HCT116 (cell line): ENCODE results near the gene SRPK2. TPM values are rescaled to one million over a fixed set of nuclear protein-coding genes. Genes with fewer than 3 reads are reported as not detected.
A peak's percentile ranks its signal among the peaks of the same experiment; 100 is the strongest.

ENCODE experiments used
- ATAC-seq: fragments of 200-7000 bp; cut with Tn5 transposase; 2 replicates; pipeline ENCODE4 v1.9.1; 2020; ENCODE audit warnings: mild to moderate bottlenecking, moderate library complexity
- BruUV-seq: library from RNA; stranded (reverse); fragments of 400-500 nt; replicated peaks from 2 replicates; lab custom pipeline; 2021; lab: Mats Ljungman, UMichigan
- CTCF ChIA-PET: fragments of 300-600 bp; sonication (Branson Sonifier 250); formaldehyde crosslinking; loops from one replicate; lab custom pipeline; 2021; ENCODE audit warnings: antibody characterized with exemption; lab: Charles Lee
- POLR2A ChIA-PET: fragments of 300-600, 350-600 bp; sonication (Branson Sonifier 250); formaldehyde crosslinking; loops from one replicate; lab custom pipeline; 2021; ENCODE audit warnings: antibody characterized with exemption; lab: Charles Lee
- RAD21 ChIA-PET, 2 experiments: fragments of 300-600 bp; sonication (Branson Sonifier 250); formaldehyde crosslinking; loops; one replicate each; lab custom pipeline; 2023; ENCODE audit warnings: low total read pairs in 2 of 2; ENCODE audit not compliant: uncharacterized antibody in 2 of 2, unreplicated experiment in 2 of 2, low non-redundant PET in 1 of 2; lab: Charles Lee
- DNase-seq: peaks from one replicate; pipeline ENCODE4 v3.0.0-alpha.2; 2010; ENCODE audit warnings: low read depth, low spot score
- H2AFZ ChIP-seq: fragments of 200-600 bp; shearing (Covaris generic), sonication (generic); 2 replicates; pipeline ENCODE4 v1.6.1; 2017; ENCODE audit warnings: low read depth, mixed run types, mixed read lengths, antibody characterized with exemption, low read length; ENCODE audit not compliant: poor library complexity, severe bottlenecking
- H3K27ac ChIP-seq: 2 replicates; pipeline ENCODE4 v1.5.1; 2012; ENCODE audit warnings: low read depth, low read length
- H3K27me3 ChIP-seq: fragments of 200-600 bp; sonication (generic); 2 replicates; pipeline ENCODE4 v1.6.1; 2016; ENCODE audit warnings: mixed run types, low read length, mixed read lengths; ENCODE audit not compliant: insufficient read depth
- H3K36me3 ChIP-seq, 2 experiments: fragments of 200-500 bp in 1 of 2; fragments of 200-600 bp in 1 of 2; sonication (Bioruptor generic) in 1 of 2; sonication (generic) in 1 of 2; 2 replicates each; pipeline versions ENCODE4 v1.5.1 to v1.6.1; 2014 to 2016; ENCODE audit warnings: low read length in 2 of 2, inconsistent platforms in 1 of 2, mixed read lengths in 1 of 2, mixed run types in 1 of 2; ENCODE audit not compliant: insufficient read depth in 2 of 2, control insufficient read depth in 1 of 2
- H3K4me1 ChIP-seq, 2 experiments: fragments of 200-600 bp in 1 of 2; sonication (generic) in 1 of 2; 2 replicates each; pipeline versions ENCODE4 v1.5.1 to v1.6.1; 2012 to 2017; ENCODE audit warnings: low read length in 2 of 2, inconsistent platforms in 1 of 2, mild to moderate bottlenecking in 1 of 2, mixed read lengths in 1 of 2, mixed run types in 1 of 2, moderate library complexity in 1 of 2; ENCODE audit not compliant: insufficient read depth in 2 of 2, control insufficient read depth in 1 of 2
- H3K4me2 ChIP-seq: fragments of 200-600 bp; sonication (generic); 2 replicates; pipeline ENCODE4 v1.6.1; 2017; ENCODE audit warnings: mixed run types, low read length, mixed read lengths
- H3K4me3 ChIP-seq, 2 experiments: fragments of 200-600 bp in 1 of 2; sonication (generic) in 1 of 2; replicated peaks in 1 of 2; 2 replicates each; pipeline ENCODE4 v1.5.1; 2011 to 2016; ENCODE audit warnings: low read length in 2 of 2, control low read depth in 1 of 2, low read depth in 1 of 2, mild to moderate bottlenecking in 1 of 2, mixed read lengths in 1 of 2, mixed run types in 1 of 2
- H3K79me2 ChIP-seq: fragments of 200-600 bp; sonication (generic); 2 replicates; pipeline ENCODE4 v1.6.1; 2017; ENCODE audit warnings: mild to moderate bottlenecking, mixed run types, low read length, moderate library complexity, mixed read lengths; ENCODE audit not compliant: insufficient read depth
- H3K9ac ChIP-seq: fragments of 200-600 bp; sonication (generic); 2 replicates; pipeline ENCODE4 v1.6.1; 2016; ENCODE audit warnings: low read length, mixed read lengths
- H3K9me2 ChIP-seq: fragments of 200-600 bp; sonication (generic), shearing (Covaris generic); 2 replicates; pipeline ENCODE4 v1.6.1; 2017; ENCODE audit warnings: mixed run types, mild to moderate bottlenecking, moderate library complexity; ENCODE audit not compliant: insufficient read depth
- H3K9me3 ChIP-seq, 2 experiments: fragments of 200-500 bp in 1 of 2; fragments of 200-600 bp in 1 of 2; sonication (Bioruptor generic) in 1 of 2; sonication (generic) in 1 of 2; 2 replicates each; pipeline ENCODE4 v1.6.1; 2014 to 2017; ENCODE audit warnings: low read length in 2 of 2, mixed read lengths in 2 of 2, inconsistent platforms in 1 of 2, low read depth in 1 of 2, mild to moderate bottlenecking in 1 of 2, mixed run types in 1 of 2, moderate library complexity in 1 of 2; ENCODE audit not compliant: control insufficient read depth in 1 of 2, insufficient read depth in 1 of 2
- H4K20me1 ChIP-seq: fragments of 200-600 bp; sonication (generic), shearing (Covaris generic); 2 replicates; pipeline ENCODE4 v1.6.1; 2017; ENCODE audit warnings: mixed run types, mild to moderate bottlenecking, moderate library complexity; ENCODE audit not compliant: insufficient read depth
- ATF3 ChIP-seq: IDR thresholded peaks from 2 replicates; pipeline ENCODE4 v1.6.1; 2012
- CBX3 ChIP-seq: IDR thresholded peaks from 2 replicates; pipeline ENCODE4 v1.6.1; 2012; ENCODE audit warnings: low read depth
- CEBPB ChIP-seq: IDR thresholded peaks from 2 replicates; pipeline ENCODE4 v1.6.1; 2012; ENCODE audit warnings: low read depth
- CTCF ChIP-seq, 3 experiments: fragments of 200-600 bp in 1 of 3; sonication (generic) in 1 of 3; IDR thresholded peaks in 2 of 3; conservative IDR thresholded peaks in 1 of 3; 2 replicates each; pipeline ENCODE4 v1.5.1; 2012 to 2017; ENCODE audit warnings: low read depth in 2 of 3, low read length in 2 of 3, antibody characterized with exemption in 1 of 3, borderline replicate concordance in 1 of 3, control low read depth in 1 of 3, mild to moderate bottlenecking in 1 of 3, mixed read lengths in 1 of 3, mixed run types in 1 of 3, moderate library complexity in 1 of 3; ENCODE audit not compliant: insufficient read depth in 1 of 3
- EGR1 ChIP-seq: IDR thresholded peaks from 2 replicates; pipeline ENCODE4 v1.6.1; 2012; ENCODE audit warnings: low read depth
- ELF1 ChIP-seq: IDR thresholded peaks from 2 replicates; pipeline ENCODE4 v1.6.1; 2012; ENCODE audit warnings: low read depth, borderline replicate concordance
- EZH2phosphoT487 ChIP-seq: fragments of 200-600 bp; IDR thresholded peaks from 2 replicates; pipeline ENCODE4 v1.6.1; 2018; ENCODE audit warnings: antibody characterized with exemption, borderline replicate concordance
- JUND ChIP-seq: IDR thresholded peaks from 2 replicates; pipeline ENCODE4 v1.6.1; 2012
- MAX ChIP-seq: IDR thresholded peaks from 2 replicates; pipeline ENCODE4 v1.6.1; 2012
- POLR2A ChIP-seq: IDR thresholded peaks from 2 replicates; pipeline ENCODE4 v1.7.0; 2011; ENCODE audit warnings: borderline replicate concordance; ENCODE audit not compliant: insufficient read depth, insufficient read length; ENCODE audit errors: extremely low read depth
- RAD21 ChIP-seq: IDR thresholded peaks from 2 replicates; pipeline ENCODE4 v1.6.1; 2012; ENCODE audit warnings: low read depth, mild to moderate bottlenecking
- SIN3A ChIP-seq: IDR thresholded peaks from 2 replicates; pipeline ENCODE4 v1.6.1; 2012; ENCODE audit warnings: low read depth
- SP1 ChIP-seq: IDR thresholded peaks from 2 replicates; pipeline ENCODE4 v1.6.1; 2012; ENCODE audit warnings: low read depth
- SRF ChIP-seq: IDR thresholded peaks from 2 replicates; pipeline ENCODE4 v1.6.1; 2012; ENCODE audit warnings: low read depth
- TCF7L2 ChIP-seq: IDR thresholded peaks from 2 replicates; pipeline ENCODE4 v1.7.0; 2011; ENCODE audit warnings: borderline replicate concordance, inconsistent platforms; ENCODE audit not compliant: insufficient read depth, insufficient read length; ENCODE audit errors: extremely low read depth
- YY1 ChIP-seq: IDR thresholded peaks from 2 replicates; pipeline ENCODE4 v1.6.1; 2011; ENCODE audit warnings: low read length, low read depth, moderate library complexity, mild to moderate bottlenecking; ENCODE audit not compliant: insufficient replicate concordance; ENCODE audit errors: extremely low read depth
- ZFX ChIP-seq: fragments of 450-650 bp; IDR thresholded peaks from 2 replicates; pipeline ENCODE4 v1.6.1; 2017
- intact Hi-C: fragments of 100-400 bp; cut with micrococcal nuclease; formaldehyde crosslinking; loops from 2 replicates; pipeline ENCODE4 v1.10.0; 2022
- total RNA-seq: library from RNA; stranded (reverse); gene quantifications from one replicate; pipeline ENCODE4 v1.2.1, GENCODE V29; 2021; ENCODE audit not compliant: unreplicated experiment

SRPK2 gene
- total RNA-seq, 1 experiment from 2014 or later: 37.4 TPM

- TF ChIP-seq CTCF (IDR thresholded peaks at IDR 0.05 in 2 of 3, conservative IDR thresholded peaks at IDR 0.05 in 1 of 3; ENCODE audit: borderline replicate concordance in 1 of 3, insufficient read depth in 1 of 3, low read depth in 2 of 3, low read length in 2 of 3) (no peak), EGR1 (no peak), MAX (no peak), TCF7L2 (no peak), EZH2phosphoT487 (no peak), YY1 (no peak), ELF1 (no peak), SP1 (peak; percentile 38; the same call in 1 of the 2 replicates), ATF3 (no peak), SIN3A (no peak), JUND (peak; percentile 48; the same call in 1 of the 2 replicates), SRF (no peak), POLR2A (no peak), CBX3 (no peak), ZFX (no peak), CEBPB (peak; percentile 11; the same call in 1 of the 2 replicates)
- TF ChIP-seq, all 23 proteins: peak for 4
These were observed 238.9 kb downstream of the SRPK2 start (continued) for GRCh38 chr7:105149827-105150226.

- H3K27ac ChIP-seq: no peak overlapping the region
- no peak overlapping the region for H3K4me2 ChIP-seq
- no peaks in the 10 kb centered on the region for H3K9me2 ChIP-seq
- no peaks in the 10 kb centered on the region for H4K20me1 ChIP-seq
- no peak overlapping the region for H3K9ac ChIP-seq
- H3K27me3 ChIP-seq: no peaks in the 10 kb centered on the region
- intact Hi-C loops: loop anchor here (2.0 kb wide), 1 partner anchor 196 kb away; no protein-coding TSS in a partner anchor
- ChIA-PET POLR2A (no interaction called here), RAD21 (no interaction called here), CTCF (interaction anchor here (1.0 kb wide), 1 partner anchor 298 kb away, joined by 3 read pairs; no protein-coding TSS in a partner anchor)
- H3K36me3 ChIP-seq: 0 out of 4 replicates have a peak, but pooled peaks cover 0 to 5% of the 10 kb centered on the region in 2 experiments
- H3K4me3 ChIP-seq: no peak overlapping the region
- BruUV-seq: no TSS peak
- peak; percentile 53 for TF ChIP-seq RAD21
- peak; percentile 27 to 45 (median 40); a peak in 3 of 6 replicates for TF ChIP-seq CTCF (IDR thresholded peaks at IDR 0.05 in 2 of 3, conservative IDR thresholded peaks at IDR 0.05 in 1 of 3; ENCODE audit: borderline replicate concordance in 1 of 3, insufficient read depth in 1 of 3, low read depth in 2 of 3, low read length in 2 of 3)
- no peak for TF ChIP-seq EGR1
- DNase-seq (peak; percentile 8), ATAC-seq (peak; percentile 79)
- no peaks in the 10 kb centered on the region for H3K9me3 ChIP-seq
- H2AFZ ChIP-seq: no peak overlapping the region
- no peaks in the 10 kb centered on the region; the same call in 1 of the 2 replicates for H3K79me2 ChIP-seq
- H3K4me1 ChIP-seq: peaks cover 0 to 9% of the 10 kb centered on the region in 2 experiments; a peak in 1 of 4 replicates
These were observed 247.7 kb downstream of the SRPK2 start for GRCh38 chr7:105141068-105141467.
